Stimulated activated CD4-positive, alpha-beta T cell treated with anti-CD3 and anti-CD28 coated beads, TNF-alpha, amount 100 ng/mL, for 24 hours (primary cell): ENCODE measurements around the gene RPN2.
"Not testable (repeated sequence)": the region's sequence is repeated elsewhere in the genome, so short reads cannot be mapped to it uniquely, and the experiment has no call there.

Experiments
- DNase-seq, 3 experiments: peaks; one replicate each; pipeline ENCODE4 v3.0.0-alpha.2; 2020; ENCODE audit warnings: low read depth in 3 of 3

RPN2 gene

GRCh38 chr20:37178839-37179682 lies at the start of gene RPN2, which contains the start of gene MROH8:
RPN2 (plus strand) TSS chr20:37179330; CDS start chr20:37179357, 27 bp downstream.
MROH8 (minus strand) TSS chr20:37179548.
- peak; percentile 89 to 95 (median 91) for DNase-seq

GRCh38 chr20:37131486-37131885 lies 47.6 kb upstream of the RPN2 start:
- DNase-seq, result no peak

GRCh38 chr20:37133952-37134351 lies 45.2 kb upstream of the RPN2 start:
- DNase-seq, result no peak

GRCh38 chr20:37137547-37137946 lies 41.6 kb upstream of the RPN2 start:
- no peak for DNase-seq

GRCh38 chr20:37142708-37143107 lies 36.4 kb upstream of the RPN2 start:
- DNase-seq, result no peak

- DNase-seq, result no peak
These were observed 34.2 kb upstream of the RPN2 start for GRCh38 chr20:37144856-37145404.

- no peak for DNase-seq
These were observed 31.9 kb upstream of the RPN2 start for GRCh38 chr20:37147250-37147649.

GRCh38 chr20:37150864-37151263 lies 28.3 kb upstream of the RPN2 start:
- not testable (repeated sequence) for DNase-seq

- DNase-seq, result no peak
These were observed 27.6 kb upstream of the RPN2 start for GRCh38 chr20:37151529-37151928.

- no peak for DNase-seq
These were observed 26.8 kb upstream of the RPN2 start for GRCh38 chr20:37152284-37152683.

GRCh38 chr20:37154684-37155298 lies 24.3 kb upstream of the RPN2 start:
- DNase-seq, result no peak

- no peak for DNase-seq
These were observed 23.1 kb upstream of the RPN2 start for GRCh38 chr20:37155987-37156386.

- no peak for DNase-seq
These were observed 20.9 kb upstream of the RPN2 start for GRCh38 chr20:37158248-37158647.

- no peak for DNase-seq
These were observed 18.4 kb upstream of the RPN2 start for GRCh38 chr20:37160683-37161082.

GRCh38 chr20:37161830-37162549 lies 17.1 kb upstream of the RPN2 start:
- DNase-seq, result no peak

- DNase-seq, result no peak
These were observed 16.5 kb upstream of the RPN2 start for GRCh38 chr20:37162646-37163045.

GRCh38 chr20:37163832-37164554 lies 15.1 kb upstream of the RPN2 start:
- DNase-seq, result no peak

- no peak for DNase-seq
These were observed 14.1 kb upstream of the RPN2 start for GRCh38 chr20:37165031-37165430.

- no peak for DNase-seq
These were observed 12.3 kb upstream of the RPN2 start for GRCh38 chr20:37166867-37167266.

- no peak for DNase-seq
These were observed 6.3 kb upstream of the RPN2 start for GRCh38 chr20:37172836-37173235.

GRCh38 chr20:37179683-37180524 lies 774 bp downstream of the RPN2 start:
- no peak for DNase-seq
